HEK293 (cell line): ENCODE results near the gene MINDY2.
"Not testable (repeated sequence)": the region's sequence is repeated elsewhere in the genome, so short reads cannot be mapped to it uniquely, and the experiment has no call there.

ENCODE experiments used
- ZNF37A ChIP-seq: fragments of 450-650 bp; IDR thresholded peaks from 2 replicates; pipeline ENCODE4 v1.5.1; 2018; ENCODE audit warnings: missing biosample characterization, missing genetic modification characterization
- TF ChIP-seq, protein P1 (sequence below): fragments of 450-650 bp; formaldehyde crosslinking; IDR thresholded peaks from 2 replicates; pipeline ENCODE4 v1.5.1; 2016; ENCODE audit warnings: missing biosample characterization, missing genetic modification characterization
- TF ChIP-seq, protein P2 (sequence below): fragments of 450-650 bp; formaldehyde crosslinking; IDR thresholded peaks from 2 replicates; pipeline ENCODE4 v1.5.1; 2016; ENCODE audit warnings: missing biosample characterization, missing genetic modification characterization

DNA sequence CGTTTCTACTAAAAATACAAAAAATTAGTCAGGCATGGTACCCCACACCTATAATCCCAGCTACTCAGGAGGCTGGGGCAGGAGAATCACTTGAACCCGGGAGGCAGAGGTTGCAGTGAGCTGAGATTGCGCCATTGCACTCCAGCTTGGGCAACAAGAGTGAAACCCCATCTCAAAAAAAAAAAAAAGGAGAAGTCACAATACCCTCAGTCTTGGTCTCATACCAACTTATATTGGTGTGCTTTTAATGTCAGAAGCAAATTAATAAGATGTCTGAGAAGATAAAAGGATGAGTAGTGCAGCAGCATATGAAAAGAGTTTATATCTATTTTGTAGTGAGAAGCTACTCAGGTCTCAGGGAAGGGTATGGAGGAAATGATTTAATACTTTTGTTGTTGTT lies 112.8 kb downstream of the MINDY2 start:
- TF ChIP-seq, protein P1, sequence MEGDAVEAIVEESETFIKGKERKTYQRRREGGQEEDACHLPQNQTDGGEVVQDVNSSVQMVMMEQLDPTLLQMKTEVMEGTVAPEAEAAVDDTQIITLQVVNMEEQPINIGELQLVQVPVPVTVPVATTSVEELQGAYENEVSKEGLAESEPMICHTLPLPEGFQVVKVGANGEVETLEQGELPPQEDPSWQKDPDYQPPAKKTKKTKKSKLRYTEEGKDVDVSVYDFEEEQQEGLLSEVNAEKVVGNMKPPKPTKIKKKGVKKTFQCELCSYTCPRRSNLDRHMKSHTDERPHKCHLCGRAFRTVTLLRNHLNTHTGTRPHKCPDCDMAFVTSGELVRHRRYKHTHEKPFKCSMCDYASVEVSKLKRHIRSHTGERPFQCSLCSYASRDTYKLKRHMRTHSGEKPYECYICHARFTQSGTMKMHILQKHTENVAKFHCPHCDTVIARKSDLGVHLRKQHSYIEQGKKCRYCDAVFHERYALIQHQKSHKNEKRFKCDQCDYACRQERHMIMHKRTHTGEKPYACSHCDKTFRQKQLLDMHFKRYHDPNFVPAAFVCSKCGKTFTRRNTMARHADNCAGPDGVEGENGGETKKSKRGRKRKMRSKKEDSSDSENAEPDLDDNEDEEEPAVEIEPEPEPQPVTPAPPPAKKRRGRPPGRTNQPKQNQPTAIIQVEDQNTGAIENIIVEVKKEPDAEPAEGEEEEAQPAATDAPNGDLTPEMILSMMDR (tag by site-specific recombination): not testable (repeated sequence)
- TF ChIP-seq, protein P2, sequence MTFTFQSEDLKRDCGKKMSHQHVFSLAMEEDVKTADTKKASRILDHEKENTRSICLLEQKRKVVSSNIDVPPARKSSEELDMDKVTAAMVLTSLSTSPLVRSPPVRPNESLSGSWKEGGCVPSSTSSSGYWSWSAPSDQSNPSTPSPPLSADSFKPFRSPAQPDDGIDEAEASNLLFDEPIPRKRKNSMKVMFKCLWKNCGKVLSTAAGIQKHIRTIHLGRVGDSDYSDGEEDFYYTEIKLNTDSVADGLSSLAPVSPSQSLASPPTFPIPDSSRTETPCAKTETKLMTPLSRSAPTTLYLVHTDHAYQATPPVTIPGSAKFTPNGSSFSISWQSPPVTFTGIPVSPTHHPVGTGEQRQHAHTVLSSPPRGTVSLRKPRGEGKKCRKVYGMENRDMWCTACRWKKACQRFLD (tag by site-specific recombination): not testable (repeated sequence)
- not testable (repeated sequence) for TF ChIP-seq ZNF37A (tag by site-specific recombination)
